Tibial artery (tissue), 4 donors: ENCODE results near the gene MNAT1.

Experiments used
- DNase-seq, 2 donors: peaks; one replicate each; pipeline ENCODE4 v3.0.0-alpha.2; 2019
- H3K27ac ChIP-seq, 2 donors: fragments of 200-600 bp; sonication (generic) in 1 of 2; 1 replicate in 1 of 2; 2 replicates in 1 of 2; pipeline ENCODE4 v1.5.1; 2018 to 2019; ENCODE audit warnings: mild to moderate bottlenecking in 1 of 2
- H3K27me3 ChIP-seq, 2 donors: fragments of 200-600 bp; sonication (generic) in 1 of 2; one replicate each; pipeline versions ENCODE4 v1.5.1 to v1.6.0; 2016 to 2019
- H3K36me3 ChIP-seq, 3 donors: fragments of 200-600 bp; sonication (generic) in 2 of 3; one replicate each; pipeline ENCODE4 v1.5.1; 2016 to 2019; ENCODE audit warnings: mild to moderate bottlenecking in 2 of 3
- H3K4me1 ChIP-seq, 4 donors: fragments of 200-600 bp; sonication (generic) in 2 of 4; 1 replicate in 3 of 4; 2 replicates in 1 of 4; pipeline ENCODE4 v1.5.1; 2016 to 2019
- H3K4me3 ChIP-seq, 2 donors: fragments of 200-600 bp; sonication (generic) in 1 of 2; 1 replicate in 1 of 2; 2 replicates in 1 of 2; pipeline ENCODE4 v1.5.1; 2018 to 2019; ENCODE audit warnings: mild to moderate bottlenecking in 2 of 2
- H3K9me3 ChIP-seq, 3 donors: fragments of 200-600 bp; sonication (generic) in 1 of 3; one replicate each; pipeline ENCODE4 v1.5.1; 2016 to 2019
- CTCF ChIP-seq, 2 experiments: fragments of 200-600 bp in 1 of 2; fragments of 450-650 bp in 1 of 2; IDR thresholded peaks; one replicate each; pipeline ENCODE4 v1.5.1; 2017 to 2019; ENCODE audit warnings: antibody characterized with exemption in 2 of 2, mild to moderate bottlenecking in 1 of 2, moderate library complexity in 1 of 2
- intact Hi-C: fragments of 100-400 bp; cut with DNase I; formaldehyde crosslinking; loops from one replicate; pipeline ENCODE4 v1.15.0; 2023; ENCODE audit warnings: low total_unique reads

The MNAT1 gene

GRCh38 chr14:60984196-60984595 lies 249.6 kb downstream of the MNAT1 start:
- Histone ChIP-seq H3K4me1 (peaks cover 0 to 31% (median 15%) of the 10 kb centered on the region in 4 donors), H3K9me3 (no peaks in the 10 kb centered on the region), H3K27ac (no peak overlapping the region), H3K27me3 (no peaks in the 10 kb centered on the region), H3K4me3 (no peak overlapping the region), H3K36me3 (peaks cover 17 to 29% (median 18%) of the 10 kb centered on the region in 3 donors)
- no peak for DNase-seq
- intact Hi-C loops, result no loop called here
- no peak for TF ChIP-seq CTCF (IDR thresholded peaks at IDR 0.05)

GRCh38 chr14:60986500-60986899 lies 251.9 kb downstream of the MNAT1 start:
- intact Hi-C loops, result no loop called here
- no peak for DNase-seq
- peaks cover 22 to 50% (median 27%) of the 10 kb centered on the region in 3 donors for H3K36me3 ChIP-seq

GRCh38 chr14:60989599-60989998 lies 255.0 kb downstream of the MNAT1 start:
- no peaks in the 10 kb centered on the region for H3K4me1 ChIP-seq
- no peaks in the 10 kb centered on the region for H3K27me3 ChIP-seq
- H3K36me3 ChIP-seq, result peaks cover 36 to 62% (median 38%) of the 10 kb centered on the region in 3 donors
- no peak overlapping the region for H3K27ac ChIP-seq
- DNase-seq, result no peak
- intact Hi-C loops, result no loop called here
- no peak for TF ChIP-seq CTCF (IDR thresholded peaks at IDR 0.05)
- H3K9me3 ChIP-seq, result no peaks in the 10 kb centered on the region
- H3K4me3 ChIP-seq, result no peak overlapping the region

More at GRCh38 chr14:60986500-60986899, 251.9 kb downstream of the MNAT1 start:
- Histone ChIP-seq H3K9me3 (no peaks in the 10 kb centered on the region), H3K27ac (no peak overlapping the region), H3K27me3 (no peaks in the 10 kb centered on the region), H3K4me1 (peaks cover 0 to 19% (median 12%) of the 10 kb centered on the region in 4 donors), H3K4me3 (no peak overlapping the region)
- no peak for TF ChIP-seq CTCF (IDR thresholded peaks at IDR 0.05)

- Histone ChIP-seq H3K4me1 (no peaks in the 10 kb centered on the region), H3K4me3 (no peak overlapping the region), H3K36me3 (peaks cover 8 to 16% (median 14%) of the 10 kb centered on the region in 3 donors), H3K9me3 (no peaks in the 10 kb centered on the region), H3K27me3 (no peaks in the 10 kb centered on the region), H3K27ac (no peak overlapping the region)
- no peak for TF ChIP-seq CTCF (IDR thresholded peaks at IDR 0.05)
- no peak for DNase-seq
- intact Hi-C loops, result no loop called here
Measured at GRCh38 chr14:60998617-60999016, 264.1 kb downstream of the MNAT1 start.

GRCh38 chr14:60999536-60999935 lies 265.0 kb downstream of the MNAT1 start:
- no peak overlapping the region for H3K27ac ChIP-seq
- no peaks in the 10 kb centered on the region for H3K27me3 ChIP-seq
- intact Hi-C loops, result no loop called here
- TF ChIP-seq CTCF (IDR thresholded peaks at IDR 0.05), result no peak
- H3K36me3 ChIP-seq, result peaks cover 8 to 17% (median 11%) of the 10 kb centered on the region in 3 donors
- H3K4me1 ChIP-seq, result no peaks in the 10 kb centered on the region
- H3K4me3 ChIP-seq, result no peak overlapping the region
- no peak for DNase-seq
- no peaks in the 10 kb centered on the region for H3K9me3 ChIP-seq

GRCh38 chr14:61003571-61003970 lies 269.0 kb downstream of the MNAT1 start:
- peaks cover 1 to 9% (median 3%) of the 10 kb centered on the region in 3 donors for H3K36me3 ChIP-seq
- no peaks in the 10 kb centered on the region for H3K27me3 ChIP-seq
- no peak for DNase-seq
- intact Hi-C loops, result no loop called here
- no peaks in the 10 kb centered on the region for H3K4me1 ChIP-seq
- no peak overlapping the region for H3K27ac ChIP-seq
- no peaks in the 10 kb centered on the region for H3K9me3 ChIP-seq
- H3K4me3 ChIP-seq, result no peak overlapping the region
- TF ChIP-seq CTCF (IDR thresholded peaks at IDR 0.05), result no peak
